OCI-LY7 (cell line): ENCODE data around the gene TSN.

Source experiments
- CTCF ChIP-seq: fragments of 200-600 bp; sonication (generic); conservative IDR thresholded peaks from 2 replicates; pipeline ENCODE4 v1.5.1; 2014; ENCODE audit warnings: mild to moderate bottlenecking, antibody characterized with exemption, low read length, moderate library complexity, mixed read lengths
- EZH2phosphoT487 ChIP-seq: fragments of 200-600 bp; sonication (generic); IDR thresholded peaks from 2 replicates; pipeline ENCODE4 v1.6.1; 2018; ENCODE audit warnings: low read depth, borderline replicate concordance, mild to moderate bottlenecking, mixed run types, antibody characterized with exemption, low read length, moderate library complexity, mixed read lengths

GRCh38 chr2:121727332-121727731 lies 28.1 kb upstream of the TSN start:
- TF ChIP-seq CTCF (no peak), EZH2phosphoT487 (no peak)
